Purkinje cell (primary cell): ENCODE measurements around the gene MIB2. TPM values are rescaled to one million over a fixed set of nuclear protein-coding genes. Genes with fewer than 3 reads are reported as not detected.

Source experiments
- polyA plus RNA-seq: library from polyadenylated mRNA; unstranded; fragments of >200 nt; fragmentation: Nextera tagmentation; gene quantifications from 2 replicates; pipeline ENCODE4 v1.2.1, GENCODE V29; 2014

The MIB2 gene
- polyA plus RNA-seq = 1.2 and 1.9 TPM in 2 replicates

DNA sequence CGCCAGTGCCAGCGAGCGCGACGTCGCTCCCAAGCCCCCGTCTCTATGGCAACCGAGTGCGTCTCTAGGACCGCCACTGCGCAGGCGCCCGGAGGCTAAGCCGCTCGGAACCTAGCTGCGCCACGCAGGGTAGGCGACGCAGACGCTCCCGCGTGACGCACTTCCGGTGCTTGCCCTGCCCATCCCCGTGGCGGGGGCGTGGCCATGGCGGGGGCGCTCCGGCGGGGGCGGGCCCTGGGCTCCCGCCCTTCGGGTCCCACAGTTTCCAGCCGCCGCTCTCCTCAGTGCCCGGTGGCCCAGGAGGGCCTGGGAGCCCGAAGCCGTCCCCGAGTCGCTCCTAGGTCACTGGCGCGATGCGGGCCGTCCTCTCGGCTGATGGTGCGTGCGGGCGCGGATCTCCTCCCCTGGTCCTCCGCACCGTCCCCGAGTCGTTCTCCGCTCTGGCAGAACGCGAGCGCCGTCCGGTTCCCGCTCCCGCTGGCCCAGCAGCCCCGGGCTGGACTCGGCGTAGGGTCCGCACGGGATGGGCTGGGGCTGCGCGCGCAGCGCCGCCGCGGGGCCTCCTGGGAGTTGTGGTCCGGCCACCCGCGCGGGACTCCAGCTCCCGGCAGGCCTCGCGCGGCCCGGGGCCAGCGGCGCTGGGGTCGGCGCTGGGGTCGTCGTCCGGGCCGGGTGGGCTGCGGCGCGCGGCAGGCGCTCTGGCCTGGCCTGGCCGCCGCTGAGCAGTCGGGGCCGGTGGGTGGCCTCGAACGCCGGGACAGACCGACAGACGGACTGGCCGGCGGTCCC is at the start of gene MIB2:
TSS of gene MIB2 (plus strand) at position 245 of the 789 bp plus-strand sequence. CDS start 7,953 bp downstream, outside the sequence.

DNA sequence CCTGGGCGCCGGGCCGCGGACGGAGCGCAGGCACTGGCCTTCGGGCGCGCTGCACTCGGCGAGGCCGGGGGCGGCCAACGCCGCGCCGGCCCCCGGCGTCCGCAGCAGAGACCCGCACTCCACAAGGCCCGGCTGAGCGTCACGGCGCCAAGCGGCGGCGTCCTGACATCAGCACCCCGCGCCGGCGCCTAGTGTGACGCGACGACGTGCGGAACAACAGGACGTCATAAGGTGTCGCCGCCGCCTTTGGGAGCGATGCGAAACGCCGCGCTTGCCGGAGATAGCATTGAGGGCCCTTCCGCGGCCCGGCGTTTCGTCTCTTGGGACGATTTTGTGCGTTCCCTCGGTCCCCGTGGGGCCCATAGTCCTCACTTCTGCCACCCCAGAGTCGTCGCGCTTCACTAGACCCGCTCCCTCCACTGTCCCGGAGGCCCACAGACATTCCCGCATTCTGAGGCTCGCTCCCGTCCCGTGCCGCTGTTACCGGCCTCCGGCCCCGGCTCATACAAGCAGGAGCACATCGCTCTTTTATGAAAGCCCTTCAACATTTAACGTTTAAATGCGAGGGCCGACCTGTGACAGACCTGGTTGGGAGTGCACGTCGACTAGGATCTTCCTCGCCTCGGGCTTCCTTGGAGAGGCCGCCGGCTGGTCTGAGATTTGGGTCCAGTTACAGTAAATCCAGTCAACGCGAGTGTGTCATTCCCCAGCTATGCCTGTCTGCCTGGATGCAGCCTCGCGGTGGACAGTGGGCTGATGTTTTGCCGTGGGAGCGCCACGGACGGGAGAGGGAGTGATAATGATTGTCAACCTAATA is 40.4 kb upstream of the MIB2 start, which contains the start of gene SSU72:
TSS of gene SSU72 (minus strand) at position 143 of the 817 bp plus-strand sequence. CDS start 306 bp downstream, outside the sequence.

GRCh38 chr1:1599935-1600860 is 15.1 kb upstream of the MIB2 start, which contains the start of gene FNDC10:
TSS of gene FNDC10 (minus strand) at chr1:1600135. CDS start at chr1:1600015, 120 bp downstream.

GRCh38 chr1:1631782-1632420 is 16.6 kb downstream of the MIB2 start, which contains the start of gene MMP23B:
TSS of gene MMP23B (plus strand) at chr1:1632173. CDS start at chr1:1632219, 46 bp downstream.

DNA sequence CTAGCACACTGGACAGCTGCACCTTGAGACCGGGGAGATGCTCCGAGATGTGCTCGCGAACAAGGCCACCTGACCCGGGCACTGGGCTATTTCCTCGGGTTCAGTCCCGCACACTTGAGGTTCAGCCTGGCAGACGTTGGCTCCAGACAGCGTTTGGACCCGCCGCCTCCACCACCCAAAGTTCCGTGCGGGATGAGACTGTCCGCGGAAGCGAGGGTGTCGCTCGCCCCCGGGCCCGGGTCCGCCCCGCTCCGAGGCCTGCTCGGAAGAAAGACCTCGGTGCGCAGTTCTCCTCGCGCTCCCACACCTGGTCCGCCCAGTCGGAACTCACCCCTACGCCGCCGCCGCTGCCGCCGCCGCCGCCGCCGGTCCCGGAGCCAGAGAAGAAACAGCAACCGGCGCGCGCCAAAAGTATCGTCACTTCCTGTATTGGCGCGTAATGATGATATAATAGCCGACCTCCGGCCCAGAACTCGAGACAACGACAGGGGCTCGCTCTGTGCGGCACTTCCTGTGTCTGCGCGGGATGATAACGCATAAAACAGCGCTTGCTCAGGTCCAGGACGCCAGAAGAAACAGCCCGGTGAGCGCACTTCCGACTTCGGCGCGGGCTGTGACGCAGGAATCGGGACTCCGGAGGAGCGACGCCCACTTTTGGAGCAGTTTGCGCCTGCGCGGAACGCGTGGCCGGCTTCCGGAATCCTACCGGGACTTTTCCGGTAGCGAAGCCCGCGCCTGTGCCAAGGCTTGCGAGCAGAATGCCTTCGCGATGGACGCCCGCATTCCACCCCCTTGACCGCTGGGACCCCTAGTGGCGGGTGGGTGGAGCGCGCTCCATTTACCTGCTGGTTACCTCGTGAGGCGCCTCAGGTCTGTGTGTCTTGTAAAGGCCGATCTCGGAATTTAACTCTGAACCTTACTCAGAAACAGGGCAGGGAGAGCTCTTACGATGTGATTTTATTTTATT is 43.6 kb downstream of the MIB2 start, which contains the start of gene CDK11B:
TSS of gene CDK11B (minus strand) at position 422 of the 967 bp plus-strand sequence. CDS start 1,519 bp downstream, outside the sequence.

Other genes with a start within 250 kb of the MIB2 start
- 29.6 and 36.4 TPM in 2 replicates for gene AURKAIP1, start 240.3 kb upstream of the MIB2 start, polyA plus RNA-seq
- 22.1 and 24.2 TPM in 2 replicates for gene CCNL2, start 216.2 kb upstream of the MIB2 start, polyA plus RNA-seq
- 252 and 299 TPM in 2 replicates for gene MRPL20, start 208.2 kb upstream of the MIB2 start, polyA plus RNA-seq
- gene ANKRD65, start 194.2 kb upstream of the MIB2 start, polyA plus RNA-seq = 0.24 TPM in 1 of 2 replicates, not detected in the other
- gene VWA1, start 179.8 kb upstream of the MIB2 start, polyA plus RNA-seq = 0.74 TPM in 1 of 2 replicates, not detected in the other
- 3.1 and 14.2 TPM in 2 replicates for gene ATAD3C, start 165.8 kb upstream of the MIB2 start, polyA plus RNA-seq
- gene ATAD3B, start 143.7 kb upstream of the MIB2 start, polyA plus RNA-seq = not detected in 2 replicates
- 0.10 and 0.27 TPM in 2 replicates for gene ATAD3A, start 103.3 kb upstream of the MIB2 start, polyA plus RNA-seq
- gene TMEM240, start 74.9 kb upstream of the MIB2 start, polyA plus RNA-seq = not detected in 2 replicates
- 86.2 and 86.3 TPM in 2 replicates for gene SSU72, start 40.6 kb upstream of the MIB2 start, polyA plus RNA-seq
- 1.5 and 1.9 TPM in 2 replicates for gene FNDC10, start 15.4 kb upstream of the MIB2 start, polyA plus RNA-seq
- gene MMP23B, start 16.7 kb downstream of the MIB2 start, polyA plus RNA-seq = not detected in 2 replicates
- 3.1 and 4.9 TPM in 2 replicates for gene CDK11B, start 43.5 kb downstream of the MIB2 start, polyA plus RNA-seq
- gene SLC35E2B, start 77.3 kb downstream of the MIB2 start, polyA plus RNA-seq = 5.5 and 7.4 TPM in 2 replicates
- gene CDK11A, start 108.9 kb downstream of the MIB2 start, polyA plus RNA-seq = 7.5 and 9.9 TPM in 2 replicates
- gene NADK, start 163.0 kb downstream of the MIB2 start, polyA plus RNA-seq = 0.81 and 3.2 TPM in 2 replicates